ENCODE results near the gene ZDHHC17. TPM values are rescaled to one million over a fixed set of nuclear protein-coding genes. Genes with fewer than 3 reads are reported as not detected.

The ZDHHC17 gene
- total RNA-seq = 10 to 100 TPM; 28.9 to 29.5 TPM

DNA sequence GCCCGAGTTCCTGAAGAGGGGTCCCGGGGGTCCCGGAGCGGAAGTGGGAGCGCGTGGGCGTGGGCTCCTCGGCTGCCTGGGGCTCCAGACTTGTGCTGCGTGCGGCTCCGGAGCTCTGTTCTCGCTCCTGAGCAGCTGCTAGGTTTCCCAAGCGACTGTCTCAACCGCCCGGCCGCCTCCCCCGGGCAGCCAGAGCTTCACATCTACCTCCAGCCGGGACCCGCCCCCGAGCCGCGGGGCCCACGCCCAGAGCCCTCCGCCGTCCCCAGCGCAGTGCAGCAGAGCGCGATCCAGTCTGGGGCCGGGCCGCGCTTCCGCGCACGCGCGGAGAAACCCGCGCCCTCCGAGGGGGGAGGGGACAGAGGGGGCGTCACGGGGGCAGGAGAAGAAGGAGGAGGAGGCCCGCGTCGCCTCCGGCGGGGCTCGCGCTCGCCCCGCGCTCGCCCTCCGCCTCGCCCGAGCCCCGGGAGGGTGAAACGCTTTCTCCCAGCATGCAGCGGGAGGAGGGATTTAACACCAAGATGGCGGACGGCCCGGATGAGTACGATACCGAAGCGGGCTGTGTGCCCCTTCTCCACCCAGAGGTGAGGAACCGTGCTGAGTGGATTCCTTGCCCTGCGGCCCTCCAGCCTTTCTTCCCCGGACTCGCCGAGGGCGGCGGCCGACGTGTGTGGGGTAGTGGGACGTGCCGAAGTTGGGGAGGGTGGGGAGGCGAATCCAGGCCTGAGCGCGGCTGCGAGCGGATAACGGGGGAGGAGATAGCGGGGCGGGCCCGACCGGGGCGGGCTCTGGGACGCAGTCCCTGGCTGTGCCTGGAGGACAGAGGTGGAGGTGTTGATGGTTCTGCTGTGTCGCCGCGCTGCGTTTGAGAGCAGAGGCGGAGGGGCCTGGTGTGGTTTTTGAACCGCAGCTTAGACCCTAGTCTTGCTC is at the start of gene ZDHHC17:
ZDHHC17 (plus strand) TSS at position 370 of the 930 bp plus-strand sequence; CDS start at position 492, 122 bp downstream.

DNA sequence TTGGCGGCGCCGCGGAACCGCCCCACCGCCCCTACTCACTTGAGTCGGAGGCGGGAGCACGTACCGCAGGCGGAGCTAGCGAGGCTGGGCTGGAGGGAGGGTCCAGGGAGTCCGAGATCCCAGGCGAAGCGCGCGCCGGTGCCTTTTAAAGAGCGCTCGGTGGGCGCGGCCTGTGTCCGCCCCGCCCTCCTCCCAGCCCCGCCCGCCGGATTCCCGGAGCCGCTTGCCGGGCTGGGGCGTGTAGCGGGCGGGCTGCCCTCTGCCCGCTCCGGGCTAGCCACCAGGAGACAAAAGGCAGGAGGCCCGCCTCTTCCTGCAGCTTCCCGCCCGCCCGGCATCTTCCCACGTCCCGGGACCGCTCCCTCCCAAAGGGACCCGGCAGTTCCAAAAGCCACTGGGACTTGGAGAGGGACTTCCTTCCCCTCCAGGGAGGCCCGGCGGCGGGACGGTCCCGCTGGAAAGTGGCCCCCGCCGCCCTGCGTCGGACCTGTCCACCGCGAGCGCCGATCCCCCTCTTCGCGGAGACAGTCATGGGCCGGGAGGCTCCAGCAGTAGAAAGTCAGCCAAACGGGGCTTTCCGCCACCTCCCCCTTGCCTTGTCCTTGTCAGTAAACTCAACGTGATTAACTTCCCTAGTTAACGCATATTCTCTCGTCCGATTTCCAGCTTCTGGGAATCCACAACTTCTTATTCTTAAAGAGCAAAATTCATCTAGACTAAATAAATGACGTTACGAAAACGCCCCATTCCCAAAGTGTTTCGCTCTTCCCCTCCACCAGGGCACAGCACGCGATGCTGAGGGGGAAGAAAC is 115.2 kb downstream of the ZDHHC17 start, which contains the start of gene CSRP2:
CSRP2 (minus strand) TSS at position 121 of the 811 bp plus-strand sequence. CDS start 12,759 bp downstream, outside the sequence.

Other genes with a start within 250 kb of the ZDHHC17 start
- gene OSBPL8, start 204.3 kb upstream of the ZDHHC17 start, total RNA-seq = 100 to 1,000 TPM; 114 to 119 TPM
- under 1 TPM in 1 of 2 experiments, not detected in 1; 0.23 TPM for gene CSRP2, start 114.9 kb downstream of the ZDHHC17 start, total RNA-seq

Measured in activated naive CD4-positive, alpha-beta T cell treated with anti-CD3 and anti-CD28 coated beads, Interleukin-2, amount 10 ng/mL, durations not matched to agents 5 hours and 36 hours (primary cell).